OCI-LY7 (cell line): ENCODE data around the gene ZNF616.

ENCODE experiments used
- EZH2phosphoT487 ChIP-seq: fragments of 200-600 bp; sonication (generic); IDR thresholded peaks from 2 replicates; pipeline ENCODE4 v1.6.1; 2018; ENCODE audit warnings: low read depth, borderline replicate concordance, mild to moderate bottlenecking, mixed run types, antibody characterized with exemption, low read length, moderate library complexity, mixed read lengths
- TF ChIP-seq, protein P1 (sequence below): fragments of 200-600 bp; sonication (generic); conservative IDR thresholded peaks from 2 replicates; pipeline ENCODE4 v1.5.1; 2014; ENCODE audit warnings: mild to moderate bottlenecking, antibody characterized with exemption, low read length, moderate library complexity, mixed read lengths

DNA sequence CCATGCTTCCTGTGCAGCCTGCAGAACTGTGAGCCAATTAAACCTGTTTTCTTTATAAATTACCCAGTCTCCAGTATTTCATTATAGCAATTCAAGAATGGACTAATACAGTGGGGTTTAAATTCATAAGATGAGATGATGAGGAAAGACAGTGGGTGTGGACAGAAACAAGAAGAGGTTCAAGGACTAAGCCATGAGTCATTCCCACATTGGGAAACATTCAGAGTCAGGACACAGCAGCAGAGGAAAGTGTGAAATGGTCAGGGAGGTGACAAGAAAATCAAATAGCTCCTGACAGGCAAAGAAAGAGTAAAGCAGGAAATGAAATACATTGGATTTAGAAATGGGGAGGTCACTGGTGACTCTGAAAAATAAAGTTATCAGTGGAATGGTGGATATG, 53.3 kb downstream of the ZNF616 start:
- TF ChIP-seq, protein P1, sequence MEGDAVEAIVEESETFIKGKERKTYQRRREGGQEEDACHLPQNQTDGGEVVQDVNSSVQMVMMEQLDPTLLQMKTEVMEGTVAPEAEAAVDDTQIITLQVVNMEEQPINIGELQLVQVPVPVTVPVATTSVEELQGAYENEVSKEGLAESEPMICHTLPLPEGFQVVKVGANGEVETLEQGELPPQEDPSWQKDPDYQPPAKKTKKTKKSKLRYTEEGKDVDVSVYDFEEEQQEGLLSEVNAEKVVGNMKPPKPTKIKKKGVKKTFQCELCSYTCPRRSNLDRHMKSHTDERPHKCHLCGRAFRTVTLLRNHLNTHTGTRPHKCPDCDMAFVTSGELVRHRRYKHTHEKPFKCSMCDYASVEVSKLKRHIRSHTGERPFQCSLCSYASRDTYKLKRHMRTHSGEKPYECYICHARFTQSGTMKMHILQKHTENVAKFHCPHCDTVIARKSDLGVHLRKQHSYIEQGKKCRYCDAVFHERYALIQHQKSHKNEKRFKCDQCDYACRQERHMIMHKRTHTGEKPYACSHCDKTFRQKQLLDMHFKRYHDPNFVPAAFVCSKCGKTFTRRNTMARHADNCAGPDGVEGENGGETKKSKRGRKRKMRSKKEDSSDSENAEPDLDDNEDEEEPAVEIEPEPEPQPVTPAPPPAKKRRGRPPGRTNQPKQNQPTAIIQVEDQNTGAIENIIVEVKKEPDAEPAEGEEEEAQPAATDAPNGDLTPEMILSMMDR = no peak
- TF ChIP-seq EZH2phosphoT487 = no peak
